Stimulated activated CD4-positive, alpha-beta T cell treated with anti-CD3 and anti-CD28 coated beads, Interleukin-15, amount 100 ng/mL, for 24 hours (primary cell): ENCODE results near the gene C14orf132.
"Not testable (repeated sequence)": the region's sequence is repeated elsewhere in the genome, so short reads cannot be mapped to it uniquely, and the experiment has no call there.

Experiments
- DNase-seq: peaks from one replicate; pipeline ENCODE4 v3.0.0-alpha.2; 2020

C14orf132 gene

DNA sequence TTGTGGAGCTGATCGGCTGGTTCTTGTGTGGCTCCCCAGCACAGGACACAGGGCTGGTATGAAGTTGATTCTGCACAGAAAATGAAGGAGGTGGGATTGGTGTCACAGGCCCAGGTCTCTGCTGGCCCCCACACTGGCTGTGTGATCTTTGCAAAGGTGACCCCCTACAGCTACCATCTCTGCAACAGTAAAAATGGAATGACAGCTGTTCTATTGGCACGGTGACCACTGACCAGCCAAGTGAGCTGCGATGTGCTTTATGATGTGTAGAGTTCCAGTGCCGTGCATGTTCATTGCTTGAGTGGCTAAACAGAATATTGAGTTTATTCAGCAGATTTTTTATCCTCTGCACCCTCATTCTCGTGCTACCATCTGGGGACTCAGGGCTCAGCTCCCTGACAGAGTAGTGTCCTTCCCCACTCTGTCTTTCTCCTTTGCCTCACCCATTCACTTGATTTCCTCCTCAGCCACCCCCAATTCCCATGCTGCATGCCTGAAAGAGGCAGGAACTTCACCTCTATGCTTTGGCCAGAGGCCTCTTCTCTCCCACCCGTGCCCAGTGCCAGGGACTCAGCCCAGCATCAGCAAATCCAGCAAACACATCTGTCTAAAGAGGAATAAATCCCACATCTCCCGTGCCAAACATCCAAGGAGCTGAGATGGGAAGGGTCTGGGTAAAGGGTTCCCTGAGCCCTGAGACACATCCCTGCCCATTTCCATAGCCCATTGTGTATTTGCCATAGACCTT, 21.2 kb downstream of the C14orf132 start:
- no peak for DNase-seq

DNA sequence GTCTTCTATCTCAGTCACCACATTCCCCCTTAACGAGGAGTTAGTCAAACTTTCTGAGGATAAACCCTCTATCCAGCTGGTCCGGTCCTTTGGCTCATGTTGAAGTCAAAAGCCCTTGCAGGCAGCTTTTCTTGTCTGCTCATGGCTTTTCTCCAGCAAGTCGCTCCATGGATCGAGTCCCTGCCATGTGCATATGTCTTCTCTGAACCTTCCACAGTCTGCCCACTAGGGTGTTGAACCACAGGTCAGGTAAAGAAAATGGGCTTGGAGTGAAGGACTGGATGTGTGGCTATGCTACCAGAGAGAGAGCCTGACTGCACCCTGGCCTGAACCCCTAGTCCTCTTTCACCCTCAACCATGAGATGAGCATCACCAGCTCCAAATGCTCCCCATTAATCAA, 22.8 kb downstream of the C14orf132 start:
- DNase-seq: no peak

DNA sequence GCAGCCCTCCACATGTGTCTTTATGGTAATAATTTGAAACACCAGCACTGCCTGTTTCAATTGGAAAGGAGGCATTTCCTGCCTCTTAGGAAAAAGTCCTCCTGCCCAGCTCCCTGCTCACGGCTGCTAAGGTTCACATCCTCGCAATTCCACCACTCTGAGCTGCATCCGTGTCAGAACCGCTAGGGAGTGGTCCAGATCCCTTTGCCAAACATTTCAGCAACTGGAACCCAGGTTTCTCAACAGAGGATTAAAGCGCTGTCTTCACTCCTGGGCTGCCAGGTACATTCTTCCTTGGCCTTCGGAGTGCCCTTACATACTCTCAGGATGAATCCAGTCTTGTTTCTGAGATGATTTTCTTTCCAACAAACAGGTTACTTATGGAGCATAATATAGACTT, 23.3 kb downstream of the C14orf132 start:
- DNase-seq: no peak

DNA sequence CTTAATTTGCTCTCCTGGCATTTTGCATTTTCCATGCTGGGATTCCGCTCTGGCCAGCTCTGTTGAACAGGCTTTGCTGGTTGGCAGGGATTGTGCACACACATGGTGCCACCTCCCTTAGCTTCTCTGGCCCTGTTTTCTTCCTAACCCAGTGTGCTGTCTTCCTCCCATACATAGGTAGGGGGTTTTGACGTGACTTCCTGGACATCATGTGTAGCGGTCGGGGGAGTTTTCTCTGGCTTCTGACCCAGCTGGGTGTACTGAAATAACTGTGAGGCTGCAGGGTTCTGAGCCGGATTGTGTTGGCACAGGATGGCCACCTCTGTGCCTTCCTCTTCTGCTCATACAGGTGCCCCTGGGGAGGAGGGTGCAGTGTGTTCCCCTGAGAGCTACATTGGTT, 25.7 kb downstream of the C14orf132 start:
- DNase-seq: no peak

DNA sequence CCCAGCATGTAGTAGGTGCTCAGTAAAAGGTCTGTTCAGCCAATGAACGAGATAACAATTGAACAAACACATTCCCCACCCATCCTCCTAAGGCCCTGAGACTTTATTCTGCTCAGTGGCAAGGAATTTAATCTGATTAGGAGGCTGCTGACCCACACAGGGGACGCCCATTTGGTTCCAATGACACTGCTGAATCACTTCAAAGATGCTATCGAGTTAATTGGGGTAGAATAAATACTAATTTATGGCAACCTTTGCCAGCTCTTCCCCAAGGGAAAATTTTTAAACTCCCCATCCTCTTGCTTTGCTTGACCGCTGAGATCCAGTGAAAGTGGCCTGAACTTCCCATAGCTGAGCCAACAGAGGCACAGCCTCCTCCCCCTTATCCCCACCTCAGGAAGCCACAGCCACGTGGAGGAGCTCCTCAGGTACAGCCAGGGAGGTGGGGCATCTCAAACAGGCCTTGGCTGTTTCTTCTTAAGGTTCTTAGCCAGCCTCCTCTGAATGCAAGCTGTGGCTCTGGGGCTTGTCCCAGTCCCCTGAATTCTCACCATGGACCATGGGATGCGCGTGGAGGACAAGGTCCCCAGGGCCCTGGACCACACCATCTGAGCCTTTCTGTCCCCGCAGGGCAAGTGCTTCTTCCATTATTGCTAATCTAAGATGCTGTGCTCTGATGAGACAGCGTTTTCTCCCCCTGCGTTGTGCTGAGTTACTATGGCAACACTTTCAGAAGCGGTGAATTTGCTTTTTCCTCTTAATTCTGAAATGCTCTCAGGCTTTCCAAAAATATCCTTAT, 26.7 kb downstream of the C14orf132 start:
- DNase-seq: no peak

DNA sequence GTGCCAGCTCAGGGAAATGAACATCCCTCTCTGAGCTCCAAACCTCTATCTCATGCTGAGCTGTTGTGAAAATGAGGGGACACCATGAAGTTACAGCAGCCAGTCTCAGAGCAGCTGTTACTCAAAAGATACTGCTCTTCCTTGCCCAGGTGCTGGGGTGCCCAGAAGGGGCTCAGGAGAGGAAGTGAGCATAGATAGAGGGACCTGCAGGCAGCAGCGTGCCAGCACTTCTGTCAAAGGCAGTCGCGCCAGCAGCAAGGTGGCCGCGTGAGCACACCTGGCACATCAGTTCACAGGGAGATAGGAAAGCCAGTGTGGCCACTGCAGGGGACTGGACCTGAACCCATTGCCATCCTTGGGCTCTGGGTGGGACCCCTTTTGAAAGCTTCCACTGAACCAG, 27.8 kb downstream of the C14orf132 start:
- DNase-seq: no peak

DNA sequence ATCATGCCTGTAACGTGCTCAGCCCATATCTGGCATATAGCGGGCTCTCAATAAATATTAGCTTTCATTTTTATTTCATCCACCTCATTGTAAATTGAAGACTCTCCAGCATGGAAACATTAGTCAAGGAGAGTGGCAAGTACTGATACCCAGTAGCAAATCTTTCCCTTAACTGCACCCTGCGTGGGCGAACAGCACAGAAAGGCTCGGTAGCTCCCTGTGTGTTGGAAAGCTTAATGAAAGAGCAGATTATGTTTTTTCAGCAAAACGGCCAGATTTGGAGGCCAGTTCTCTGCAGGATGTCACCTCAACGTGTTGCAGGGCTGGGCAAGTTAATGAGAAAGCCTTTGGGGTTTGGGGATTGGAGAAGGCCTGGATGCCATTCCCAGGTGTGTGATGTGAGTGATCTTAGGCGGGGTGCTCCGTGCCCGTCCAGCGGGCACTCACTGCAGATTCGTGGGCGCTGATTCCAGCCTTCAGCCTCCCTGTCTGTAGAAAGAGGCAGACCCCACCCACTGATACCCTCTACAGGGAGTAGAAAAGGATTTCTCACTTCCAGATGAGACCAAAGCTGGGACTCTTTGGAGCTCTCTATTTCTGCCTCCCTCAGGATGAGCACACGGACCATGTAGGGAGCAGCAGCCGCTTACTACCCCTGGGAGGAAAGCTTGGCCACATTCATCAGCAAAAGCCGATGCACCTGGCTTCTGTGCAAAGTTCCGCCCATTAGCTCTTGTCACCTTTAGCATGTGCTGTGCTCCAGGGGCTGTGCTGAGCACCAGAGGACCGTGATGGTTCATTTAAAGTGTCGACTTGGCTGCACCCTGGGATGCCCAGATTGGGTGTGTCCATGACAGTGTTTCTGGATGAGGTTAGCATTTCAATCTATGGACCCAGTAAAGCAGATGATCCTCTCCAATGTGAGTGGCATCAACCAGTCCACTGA, 29.1 kb downstream of the C14orf132 start:
- DNase-seq: no peak

DNA sequence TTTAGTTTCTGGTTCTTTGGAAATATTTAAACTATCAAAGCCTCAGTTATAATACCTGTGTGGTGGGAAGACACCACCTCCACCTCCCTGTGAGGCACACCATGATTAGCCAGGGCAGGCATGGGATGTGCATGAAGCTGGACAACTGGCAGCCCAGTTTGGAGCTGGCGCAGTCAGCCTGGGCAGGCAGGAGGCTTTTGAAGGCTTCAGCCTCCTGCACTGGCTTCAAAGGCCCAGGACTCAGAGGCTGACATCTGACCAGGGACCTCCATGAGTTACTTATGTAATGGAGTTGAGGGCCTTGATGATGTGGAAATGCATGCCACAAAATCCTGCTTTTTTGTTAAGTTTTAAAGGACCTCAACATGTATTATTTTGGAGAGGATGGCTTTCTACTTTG, 30.3 kb downstream of the C14orf132 start:
- no peak for DNase-seq

DNA sequence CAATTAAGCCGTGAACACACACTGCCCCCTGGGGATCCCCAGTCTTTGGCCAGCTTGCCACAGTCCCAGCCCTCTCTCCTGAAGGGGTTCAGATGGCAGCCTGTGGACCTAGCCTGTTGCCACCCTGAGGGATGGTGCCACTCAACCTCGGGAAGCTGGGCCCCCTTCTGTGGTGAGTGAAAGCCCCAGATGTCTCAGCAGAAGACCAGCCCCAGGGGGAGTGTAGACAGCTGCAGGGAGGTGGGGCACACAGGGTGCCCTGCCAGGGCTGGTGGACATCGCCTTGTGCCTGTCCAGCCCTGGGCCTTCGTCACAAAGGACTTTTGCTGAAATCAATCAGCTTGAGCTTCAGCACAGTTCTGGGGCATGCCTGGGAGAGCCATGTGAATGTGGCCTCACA, 32.4 kb downstream of the C14orf132 start:
- no peak for DNase-seq

DNA sequence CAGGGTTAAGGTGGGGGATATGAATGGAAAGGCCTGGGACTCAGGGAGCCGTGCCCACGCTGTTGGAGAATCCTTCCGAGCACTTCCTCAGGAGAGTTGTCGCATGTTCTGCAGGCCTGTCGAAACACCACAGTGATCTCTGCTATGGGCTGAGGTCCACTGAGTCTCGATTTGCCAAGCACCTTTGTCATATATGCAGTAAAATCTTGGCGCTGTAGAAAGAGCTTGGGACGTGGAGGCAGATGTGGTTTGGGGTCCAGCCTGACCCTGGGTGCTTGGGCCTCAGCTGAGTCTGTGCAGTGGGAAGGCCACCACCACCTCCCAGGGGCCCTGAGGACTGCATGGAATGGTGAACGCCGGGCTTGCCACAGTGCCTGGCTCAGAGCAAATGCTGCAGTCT, 32.9 kb downstream of the C14orf132 start:
- DNase-seq: no peak

DNA sequence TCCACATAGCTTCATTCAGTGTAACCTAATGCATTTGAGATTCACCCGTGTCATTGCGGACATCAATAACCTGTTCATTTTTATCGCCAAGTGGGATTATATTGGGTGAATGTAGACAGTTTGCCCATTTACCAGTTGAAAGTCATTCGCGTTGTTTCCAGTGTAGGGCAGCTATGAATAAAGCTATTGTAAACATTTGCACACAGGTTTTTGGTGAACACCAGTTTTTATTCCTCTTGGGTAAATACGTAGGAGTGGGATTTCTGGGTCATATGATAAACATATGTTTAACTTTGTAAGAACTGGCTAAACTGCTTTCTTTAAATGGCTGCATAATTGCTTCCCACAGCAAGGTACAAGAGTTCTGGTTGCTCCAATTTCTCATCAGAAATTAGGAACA, 33.6 kb downstream of the C14orf132 start:
- no peak for DNase-seq

DNA sequence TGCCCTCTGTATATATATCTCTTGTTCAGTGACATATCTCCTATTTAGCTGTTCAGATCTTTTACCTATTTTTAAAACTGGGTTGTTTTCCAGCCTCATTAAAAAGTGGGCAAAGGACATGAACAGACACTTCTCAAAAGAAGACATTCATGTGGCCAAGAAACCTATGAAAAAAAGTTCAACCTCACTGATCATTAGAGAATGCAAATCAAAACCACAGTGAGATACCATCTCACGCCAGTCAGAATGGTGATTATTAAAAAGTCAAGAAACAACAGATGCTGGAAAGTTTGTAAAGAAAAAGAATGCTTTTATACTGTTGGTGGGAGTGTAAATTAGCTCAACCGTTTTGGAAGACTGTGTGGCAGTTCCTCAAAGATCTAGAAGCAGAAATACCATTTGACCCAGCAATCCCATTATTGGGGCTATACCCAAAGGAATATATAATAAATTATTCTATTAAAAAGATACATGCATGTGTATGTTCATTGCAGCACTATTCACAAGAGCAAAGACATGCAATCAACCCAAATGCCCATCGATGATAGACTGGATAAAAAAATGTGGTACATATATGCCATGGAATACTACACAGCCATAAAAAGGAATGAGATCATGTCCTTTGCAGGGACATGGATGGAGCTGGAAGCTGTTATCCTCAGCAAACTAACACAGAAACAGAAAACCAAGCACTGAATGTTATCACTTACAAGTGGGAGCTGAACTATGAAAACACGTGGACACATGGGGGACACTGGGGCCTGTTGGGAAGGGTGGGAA, 34.3 kb downstream of the C14orf132 start:
- not testable (repeated sequence) for DNase-seq

DNA sequence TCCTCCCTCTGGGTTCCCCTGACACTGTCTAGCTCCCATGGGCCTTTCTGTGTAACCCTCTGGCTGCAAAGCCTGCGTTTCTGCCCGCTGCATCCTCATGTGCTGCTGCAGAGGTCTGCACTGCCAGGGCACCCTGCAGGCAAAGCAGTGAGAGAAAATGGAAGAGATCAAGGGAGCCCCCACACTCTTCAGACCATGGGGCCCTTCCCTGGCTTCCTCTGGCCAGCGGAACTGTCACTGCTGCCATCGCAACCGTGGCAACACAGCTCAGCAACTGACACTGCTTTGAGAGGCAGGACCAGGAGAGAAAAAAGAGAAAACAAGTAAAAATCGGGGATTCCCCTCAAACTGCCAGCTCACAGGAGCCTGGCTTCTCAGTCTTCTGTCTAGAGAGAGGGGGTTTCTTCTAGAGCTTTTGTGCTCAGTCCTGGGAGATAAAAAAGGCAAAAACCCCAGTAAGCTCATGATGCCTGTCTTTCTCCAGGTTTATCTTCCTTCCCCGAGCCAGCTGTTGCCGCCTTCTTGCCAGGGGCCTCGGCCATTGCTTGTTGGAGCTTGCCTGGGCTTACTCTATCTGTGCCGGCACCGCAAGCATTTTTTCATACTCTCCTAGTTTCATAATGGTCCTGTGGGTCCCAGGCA, 38.9 kb downstream of the C14orf132 start:
- DNase-seq: no peak

DNA sequence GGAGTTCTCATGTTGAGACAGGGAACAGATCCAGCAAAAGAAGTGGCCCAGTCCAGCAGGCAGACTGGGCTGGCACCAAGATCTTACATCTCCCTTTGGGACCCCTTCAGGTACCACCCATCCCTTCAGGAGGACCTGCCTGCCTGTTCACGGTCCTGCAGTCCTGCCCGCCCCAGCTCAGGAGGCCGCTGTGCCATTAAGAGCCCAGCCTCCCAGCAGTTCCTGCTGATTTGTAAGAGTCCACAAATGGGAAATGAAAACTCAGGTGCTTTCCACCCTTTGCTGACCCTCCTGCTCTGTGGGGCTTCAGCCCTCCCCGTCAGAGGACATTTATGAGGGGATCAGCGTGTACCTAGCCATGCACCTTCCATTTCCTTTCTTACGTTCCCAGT, 39.5 kb downstream of the C14orf132 start:
- no peak for DNase-seq

DNA sequence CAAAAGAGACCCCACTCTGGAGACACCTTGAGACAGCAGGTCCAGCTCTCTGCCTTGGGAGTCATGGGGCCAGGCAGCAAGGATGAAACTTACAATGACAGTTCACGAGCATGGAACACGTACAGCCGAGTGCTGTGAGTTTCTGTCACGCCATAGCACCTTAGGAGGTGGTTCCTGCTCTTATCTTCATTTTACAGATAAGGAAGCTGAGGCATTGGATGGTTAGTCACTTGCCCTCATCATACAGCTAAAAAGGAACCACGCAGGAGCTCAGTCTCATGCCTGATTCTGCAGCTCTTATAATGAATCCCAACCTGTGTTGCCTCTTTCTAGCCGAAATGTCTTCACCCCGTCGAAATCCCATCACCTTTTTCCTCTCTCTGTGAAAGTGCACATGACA, 39.9 kb downstream of the C14orf132 start:
- no peak for DNase-seq

DNA sequence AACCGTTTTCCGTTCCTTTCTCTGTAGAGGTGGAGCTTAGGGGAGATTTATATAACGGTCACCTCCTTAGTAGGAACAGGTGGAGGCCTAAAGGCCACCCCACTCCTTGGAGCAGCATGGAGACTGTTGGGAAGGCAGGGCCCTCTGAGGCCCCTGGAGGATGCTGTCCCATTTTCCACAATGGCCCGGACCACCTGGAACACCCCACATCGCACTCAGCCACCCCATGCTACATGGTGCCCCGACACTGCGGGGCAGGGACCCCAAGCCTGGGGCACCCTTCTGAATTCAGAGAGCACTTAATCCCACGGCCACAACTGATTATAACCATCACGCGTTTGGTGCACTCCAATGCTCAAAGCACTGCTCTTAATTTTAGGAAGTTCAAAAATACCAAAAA, 41.4 kb downstream of the C14orf132 start:
- no peak for DNase-seq

DNA sequence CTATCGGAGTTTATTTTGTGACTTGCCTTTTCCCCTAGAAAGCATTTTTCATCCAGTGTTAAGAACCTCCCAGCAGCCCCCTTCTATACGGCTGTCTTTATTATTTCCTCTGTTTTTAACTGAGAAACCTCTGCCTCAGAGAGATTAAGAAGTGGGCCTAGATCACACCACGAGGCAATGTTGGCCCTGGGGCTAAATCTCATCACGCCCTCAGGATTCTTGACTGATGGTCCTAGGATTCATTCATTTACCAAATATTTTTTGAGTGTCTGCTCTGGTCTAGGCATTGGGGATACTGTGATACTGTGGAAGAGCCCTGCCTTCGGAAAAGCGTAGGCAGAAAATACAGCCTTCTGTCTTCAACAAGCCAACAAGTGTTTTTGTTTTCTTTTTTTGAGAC, 42.1 kb downstream of the C14orf132 start:
- DNase-seq: no peak

DNA sequence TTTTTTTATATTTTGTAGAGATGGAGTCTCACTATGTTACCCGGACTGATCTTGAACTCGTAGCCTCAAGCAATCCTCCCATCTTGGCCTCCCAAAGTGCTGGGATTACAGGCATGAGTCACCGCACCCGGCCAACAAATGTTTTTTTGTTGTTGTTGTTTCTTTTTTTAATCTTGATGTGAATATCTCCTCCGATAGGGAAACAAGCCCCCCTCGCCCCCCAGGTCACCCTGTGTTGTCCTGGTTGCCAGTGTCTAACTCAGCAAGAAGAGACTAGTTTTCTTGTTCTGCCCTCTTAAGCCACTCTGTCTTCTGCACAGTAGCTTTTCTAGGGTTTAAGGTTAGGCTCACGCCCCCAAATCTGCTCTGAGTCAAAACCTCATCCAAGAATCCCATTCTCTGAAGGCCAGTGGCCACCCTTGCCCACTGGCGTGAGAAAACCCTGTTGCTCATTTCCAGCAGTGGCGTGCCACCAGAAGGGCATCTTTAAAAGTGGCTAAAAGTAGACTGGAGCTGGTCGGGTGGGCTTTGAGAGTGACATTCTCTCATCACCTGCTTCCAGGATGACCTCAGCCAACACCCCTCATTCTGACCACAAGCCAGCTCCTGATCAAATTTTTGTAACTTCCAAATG, 42.7 kb downstream of the C14orf132 start:
- DNase-seq: no peak

DNA sequence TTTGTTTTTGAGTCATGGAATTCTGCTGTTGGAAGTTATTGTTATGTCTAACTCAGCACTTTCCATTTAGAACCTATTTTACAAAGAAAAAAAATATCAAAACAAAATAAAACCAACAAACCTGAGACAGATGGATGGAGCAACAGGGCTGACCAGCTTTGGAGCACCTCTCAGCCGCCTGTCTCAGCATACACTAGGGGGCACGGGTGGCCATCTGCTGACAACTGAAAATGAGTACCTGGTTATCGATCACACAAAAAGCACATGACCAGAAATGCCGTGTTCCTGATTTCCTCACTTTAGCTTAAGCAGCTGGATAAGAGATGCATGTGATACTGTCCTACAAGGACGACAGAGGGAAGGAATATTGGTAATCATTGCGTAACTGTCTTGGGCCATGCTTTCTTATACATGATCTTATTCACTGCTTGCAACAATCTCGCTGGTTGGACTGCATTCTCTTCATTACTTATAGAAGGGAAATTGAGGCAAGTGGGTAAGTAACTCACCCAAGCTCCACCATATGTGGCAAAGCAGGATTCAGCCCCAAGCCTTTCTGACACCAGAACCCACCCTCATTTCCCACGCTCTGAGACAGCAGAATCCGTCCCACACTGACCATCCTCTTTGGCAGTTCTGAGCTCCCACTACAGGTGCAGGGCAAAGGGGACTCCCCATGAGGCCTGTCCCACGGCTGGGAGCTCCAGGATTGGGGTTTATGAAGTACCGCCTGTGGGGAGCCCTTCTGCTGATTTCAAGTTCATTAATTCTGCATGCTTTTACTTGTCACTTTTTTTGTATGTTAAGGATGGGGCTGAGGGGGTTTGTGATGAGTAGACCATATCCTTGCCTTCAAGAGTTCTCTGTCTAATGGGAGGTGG, 43.5 kb downstream of the C14orf132 start:
- no peak for DNase-seq

DNA sequence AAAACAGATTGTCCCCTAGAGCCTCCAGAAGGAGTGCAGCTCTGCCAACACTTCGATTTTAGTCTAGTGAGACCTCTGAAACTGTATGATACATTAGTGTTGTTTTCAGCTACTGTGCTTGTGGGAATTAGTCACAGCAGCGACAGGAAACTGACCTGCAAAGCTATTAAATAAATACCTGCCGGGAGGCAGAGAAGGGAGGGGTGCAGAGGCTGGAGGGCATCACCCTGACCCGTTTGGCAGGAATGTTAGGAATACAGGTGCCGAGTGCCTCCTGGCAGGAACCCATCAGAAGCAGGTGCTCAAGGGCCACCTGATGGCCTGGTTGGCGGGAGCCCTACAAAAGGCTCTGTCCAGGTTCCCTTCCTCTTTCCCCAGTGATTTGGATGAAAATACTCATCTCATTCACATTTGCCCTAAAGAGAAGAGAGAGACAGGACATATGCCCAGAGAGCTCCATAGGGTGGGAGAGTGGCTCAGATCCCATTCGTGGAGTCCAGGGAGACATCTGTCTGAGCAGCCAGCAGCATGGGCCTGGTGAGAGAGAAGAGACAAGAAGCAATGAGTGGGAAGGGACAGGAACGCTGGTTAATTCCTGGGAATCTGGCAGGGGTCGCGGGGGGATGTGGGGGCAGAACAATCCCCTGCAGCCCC, 44.6 kb downstream of the C14orf132 start:
- no peak for DNase-seq
